DMS153 treated with DMSO at 0.1 percent for 48 hours (cell line): ENCODE results near the gene ANKRD55.
"Not testable (repeated sequence)": the region's sequence is repeated elsewhere in the genome, so short reads cannot be mapped to it uniquely, and the experiment has no call there.

Experiments used
- DNase-seq: peaks from one replicate; lab custom pipeline; 2025; ENCODE audit not compliant: unreplicated experiment; lab: John Stamatoyannopoulos, UW

ANKRD55 gene

DNA sequence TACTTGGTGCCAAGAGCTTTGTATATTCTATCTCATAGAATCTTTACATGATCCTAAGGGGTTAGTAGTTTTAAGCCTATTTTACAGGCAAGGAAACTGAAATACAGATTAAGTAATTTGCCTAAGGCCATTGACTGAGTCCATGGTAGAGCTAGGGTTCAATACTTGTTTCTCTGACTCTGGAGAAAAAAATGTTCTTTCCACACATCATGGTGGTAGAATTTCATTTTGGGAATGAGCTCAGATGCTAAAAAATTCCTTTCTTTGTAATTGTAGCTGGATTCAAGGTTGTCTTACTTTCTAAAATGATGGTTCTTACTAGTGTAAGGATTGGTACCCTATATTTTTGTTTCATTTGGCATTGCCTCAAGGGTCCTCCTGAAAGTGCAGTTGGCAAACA lies 86.0 kb downstream of the ANKRD55 start:
- no peak for DNase-seq

DNA sequence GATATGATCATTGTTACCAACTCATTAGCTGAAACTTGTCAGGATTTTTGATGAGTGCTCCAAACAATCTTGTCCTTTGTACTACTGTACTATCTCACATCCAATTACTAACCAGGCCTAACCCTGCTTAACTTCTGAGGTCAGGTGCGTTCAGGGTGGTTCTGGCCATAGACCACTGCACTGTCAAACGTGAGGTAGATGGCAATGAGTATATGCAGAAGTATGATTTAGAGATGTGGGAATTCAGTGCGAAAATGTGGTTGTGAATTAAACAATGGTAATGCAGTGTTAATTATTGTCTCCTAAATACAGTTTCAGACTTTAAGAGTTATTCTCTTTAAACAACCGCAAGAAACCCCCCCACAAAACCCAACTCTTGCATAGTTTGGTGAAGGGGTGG lies 86.5 kb downstream of the ANKRD55 start:
- DNase-seq, result no peak

DNA sequence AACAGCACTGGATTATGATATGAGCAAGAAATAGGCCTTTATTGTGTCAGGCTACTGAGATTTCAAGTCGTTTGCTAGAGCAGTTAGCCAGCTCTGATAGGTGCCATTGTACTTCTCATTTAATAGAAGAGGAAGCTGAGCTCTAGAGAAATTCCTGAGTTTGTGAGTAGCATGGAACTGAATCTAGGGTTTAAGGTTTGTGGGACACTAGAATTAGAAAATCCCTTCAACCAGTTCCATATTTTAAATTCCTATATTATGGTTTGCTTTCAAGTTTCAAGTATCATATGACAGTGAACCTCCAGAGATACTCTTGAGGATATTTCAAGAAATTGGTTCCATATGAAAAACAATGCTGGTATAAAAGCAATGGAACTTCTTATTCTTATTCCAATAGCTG lies 87.6 kb downstream of the ANKRD55 start:
- no peak for DNase-seq

DNA sequence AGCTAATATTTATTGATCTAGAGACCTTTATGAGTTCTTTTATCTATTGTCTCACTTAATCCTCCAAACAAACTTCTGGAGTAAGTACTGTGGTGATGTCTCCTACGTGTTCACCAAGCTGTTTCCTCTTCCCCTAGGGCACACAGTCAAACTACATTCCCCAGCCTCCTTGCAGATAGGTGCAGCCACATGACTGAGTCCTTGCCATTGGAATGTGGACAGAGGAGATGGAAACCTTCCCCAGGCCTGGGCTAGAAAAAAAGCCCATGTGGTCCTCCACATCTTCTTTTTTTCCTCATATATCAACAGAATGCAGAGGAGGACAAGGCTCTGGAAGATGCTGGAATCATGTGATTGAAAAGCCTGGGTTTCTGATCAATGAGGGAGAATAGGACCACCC lies 88.0 kb downstream of the ANKRD55 start:
- DNase-seq, result no peak

DNA sequence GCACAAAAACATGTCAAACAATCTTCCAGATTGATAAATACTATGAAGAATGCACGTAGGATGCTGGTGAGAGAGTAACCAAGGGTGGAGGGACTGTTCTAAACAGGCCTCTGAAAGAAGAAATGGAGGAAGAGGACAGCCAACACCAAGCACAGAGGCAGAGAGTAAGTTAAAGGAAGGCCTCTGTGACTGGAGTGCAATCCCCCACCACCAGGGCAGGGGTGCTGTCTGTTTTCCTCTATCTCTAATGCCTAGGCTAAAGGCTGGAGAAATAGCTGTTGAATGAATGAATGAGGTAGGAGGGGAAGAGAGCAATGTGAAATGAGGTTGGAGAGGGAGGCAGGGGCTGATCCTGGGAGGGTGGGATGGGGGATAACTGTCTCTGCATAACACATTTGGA lies 88.9 kb downstream of the ANKRD55 start:
- no peak for DNase-seq

DNA sequence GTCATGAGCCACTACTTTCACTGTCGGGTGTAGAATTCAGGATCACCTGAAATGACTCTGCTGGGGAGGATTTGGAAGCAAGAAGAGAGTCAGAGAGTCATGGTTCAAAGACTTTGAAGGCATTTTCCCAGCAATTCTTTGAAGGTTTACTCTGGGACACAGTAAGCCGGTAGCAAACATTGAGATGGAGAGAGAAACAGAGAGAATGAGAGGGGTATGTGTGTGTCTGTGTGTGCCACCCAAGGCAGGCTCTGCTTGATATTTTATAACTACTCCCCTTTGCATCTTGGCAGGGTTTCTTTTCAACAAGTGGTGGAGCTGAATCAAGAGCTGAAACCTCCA lies 89.8 kb downstream of the ANKRD55 start:
- DNase-seq, result no peak

DNA sequence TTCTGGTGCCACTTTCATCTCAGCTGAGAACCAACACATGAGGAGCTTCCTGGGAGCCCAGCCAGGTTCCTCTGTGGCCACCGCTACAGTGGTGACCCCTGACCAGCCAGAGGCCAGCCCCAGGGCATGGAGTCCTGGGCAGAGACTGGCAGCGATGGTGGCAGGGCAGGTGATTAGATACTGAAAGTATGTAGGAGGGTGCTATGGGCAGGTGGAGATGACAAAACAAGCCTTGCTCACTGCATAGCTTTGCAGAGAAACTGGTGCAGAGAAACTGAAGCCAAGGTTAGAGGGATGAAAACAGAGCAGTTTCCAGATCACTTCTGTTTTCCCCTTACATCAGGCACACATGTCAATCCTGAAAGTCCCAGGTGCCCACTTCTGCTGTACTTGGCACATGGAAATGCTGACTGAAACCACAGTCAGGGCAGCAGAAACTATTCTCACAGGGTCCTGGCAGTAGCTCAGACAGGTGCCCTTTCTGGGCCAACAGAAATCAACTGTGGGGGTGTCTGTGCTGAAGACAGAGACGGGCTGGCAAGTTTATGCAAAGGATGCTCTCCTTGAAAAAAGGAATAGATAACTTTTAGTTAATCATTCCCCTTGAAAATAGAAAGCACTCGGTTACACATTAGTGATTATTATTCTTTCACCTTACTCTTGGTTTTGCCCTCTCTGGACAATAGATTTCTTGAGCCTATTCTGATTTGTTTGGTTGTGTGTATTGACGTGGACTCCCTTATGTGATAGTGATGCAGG lies 90.3 kb downstream of the ANKRD55 start:
- no peak for DNase-seq

DNA sequence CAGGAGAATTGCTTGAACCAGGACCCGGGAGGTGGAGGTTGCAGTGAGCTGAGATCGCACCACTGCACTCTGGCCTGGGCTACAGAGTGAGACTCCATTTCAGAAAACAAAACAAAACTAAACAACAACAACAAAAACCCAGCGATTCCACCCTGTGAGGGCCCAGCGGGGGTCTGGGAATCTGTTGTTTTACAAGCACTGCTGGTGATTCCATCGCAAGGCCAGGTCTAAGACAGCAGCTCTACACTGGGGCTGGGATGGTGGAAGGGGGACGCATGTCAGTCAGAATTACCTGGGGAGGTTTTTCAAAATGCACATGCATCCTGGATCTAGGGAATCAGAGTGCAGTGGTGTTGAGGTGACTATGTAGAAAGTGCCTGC lies 90.9 kb downstream of the ANKRD55 start:
- DNase-seq, result no peak

DNA sequence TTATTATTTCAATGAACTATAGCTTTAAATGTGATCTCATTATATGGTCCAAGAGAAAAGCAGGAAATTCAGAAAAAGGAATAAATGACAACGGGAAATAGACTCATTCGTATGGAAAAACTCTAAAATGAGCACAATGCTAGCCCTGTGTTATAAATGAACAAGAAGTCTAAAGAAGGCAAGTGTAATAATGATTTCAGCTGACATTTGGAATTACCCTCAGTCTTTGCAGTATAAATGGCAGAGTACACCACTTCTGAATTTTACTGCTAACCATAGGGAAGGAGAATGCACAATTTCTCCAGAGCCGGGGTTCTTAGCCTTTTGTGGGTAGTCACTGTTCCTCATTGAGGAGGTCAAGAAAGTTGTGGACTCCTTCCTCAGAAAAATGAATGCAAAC lies 93.1 kb downstream of the ANKRD55 start:
- no peak for DNase-seq

DNA sequence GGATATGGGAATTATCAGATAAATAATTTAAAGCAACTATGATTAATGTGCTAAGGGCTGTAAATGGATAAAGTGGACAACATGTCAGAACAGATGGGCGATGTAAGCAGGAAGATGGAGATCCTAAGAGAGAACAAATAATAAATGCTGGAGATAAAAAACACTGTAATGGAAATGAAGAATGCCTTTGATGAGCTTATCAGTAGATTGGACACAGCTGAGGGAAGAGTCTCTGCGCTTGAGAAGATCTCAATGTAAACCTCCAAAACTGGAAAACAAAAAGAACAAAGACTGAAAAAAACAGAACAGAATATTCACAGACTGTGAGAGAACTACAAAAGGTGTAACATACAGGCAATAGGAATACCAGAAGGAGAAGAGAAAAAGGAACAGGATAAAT lies 102.5 kb downstream of the ANKRD55 start:
- DNase-seq, result no peak

DNA sequence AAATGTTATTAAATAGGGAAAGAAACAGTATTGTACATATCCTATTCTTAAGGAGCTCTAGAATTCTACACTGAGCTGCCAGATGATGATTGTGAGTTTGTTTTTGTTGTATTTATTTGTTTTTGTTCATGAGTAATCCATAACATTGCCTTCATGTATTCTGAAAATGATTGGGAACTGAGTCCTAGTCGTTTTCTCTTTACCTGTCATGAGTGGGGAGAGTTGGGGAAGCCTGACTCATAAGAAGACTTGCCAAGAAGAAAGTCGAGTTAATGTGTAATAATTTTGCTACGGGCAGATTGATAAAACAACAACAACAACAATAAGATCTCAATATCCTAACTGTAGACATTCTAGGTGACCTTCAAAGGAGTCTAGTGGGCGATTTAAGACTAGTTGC lies 103.8 kb downstream of the ANKRD55 start:
- no peak for DNase-seq

DNA sequence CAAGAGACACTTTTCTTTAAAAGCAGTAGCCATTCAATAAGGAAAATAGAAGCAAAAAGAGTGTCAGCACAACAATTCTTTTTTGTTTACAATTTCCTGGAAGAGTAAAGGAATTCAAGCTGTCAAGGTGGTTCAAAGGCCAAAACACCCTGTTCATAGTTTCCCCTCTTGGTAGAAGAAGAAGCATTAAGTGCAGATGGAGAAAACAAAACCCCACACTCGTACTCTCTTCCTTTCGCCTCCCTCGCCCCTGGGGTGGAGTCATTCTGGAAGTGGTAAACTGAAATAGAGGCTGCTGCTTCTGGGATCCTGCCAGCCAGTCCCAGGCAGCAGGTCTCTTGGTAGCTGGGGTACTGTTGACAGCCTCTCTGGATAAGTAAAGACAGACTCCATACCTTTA lies 105.0 kb downstream of the ANKRD55 start:
- DNase-seq, result no peak

DNA sequence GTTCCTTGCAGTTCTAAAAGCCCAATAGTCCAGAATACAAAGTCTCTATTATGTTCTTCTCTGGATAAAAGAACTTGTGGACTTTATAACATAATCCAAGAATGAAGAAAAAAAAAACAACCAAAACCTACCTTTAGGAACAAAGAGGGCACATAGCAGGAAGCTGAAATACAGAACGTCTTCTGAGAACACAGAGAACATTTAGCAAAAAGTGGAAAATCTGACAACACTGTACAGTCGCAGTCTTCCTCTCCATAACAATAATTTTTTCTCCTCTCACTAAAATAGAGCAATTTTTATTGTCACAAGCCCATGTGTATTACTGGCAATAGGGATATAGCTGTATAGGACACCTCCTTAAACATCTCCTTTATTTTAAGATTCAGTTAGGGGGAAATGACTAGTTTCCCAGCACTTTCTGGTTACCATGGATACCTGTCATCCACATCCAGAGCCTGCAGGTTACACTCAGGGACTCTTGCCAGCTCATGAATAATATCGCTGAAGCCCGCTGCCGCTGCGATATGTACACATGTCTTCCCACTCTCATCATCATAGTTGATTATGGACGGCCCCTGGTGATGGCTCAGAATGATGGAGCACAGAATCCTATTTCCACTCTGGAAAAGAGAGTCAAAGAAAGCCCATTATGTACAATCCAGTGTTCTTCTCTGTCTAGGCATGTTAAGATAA lies 106.5 kb downstream of the ANKRD55 start:
- no peak for DNase-seq

DNA sequence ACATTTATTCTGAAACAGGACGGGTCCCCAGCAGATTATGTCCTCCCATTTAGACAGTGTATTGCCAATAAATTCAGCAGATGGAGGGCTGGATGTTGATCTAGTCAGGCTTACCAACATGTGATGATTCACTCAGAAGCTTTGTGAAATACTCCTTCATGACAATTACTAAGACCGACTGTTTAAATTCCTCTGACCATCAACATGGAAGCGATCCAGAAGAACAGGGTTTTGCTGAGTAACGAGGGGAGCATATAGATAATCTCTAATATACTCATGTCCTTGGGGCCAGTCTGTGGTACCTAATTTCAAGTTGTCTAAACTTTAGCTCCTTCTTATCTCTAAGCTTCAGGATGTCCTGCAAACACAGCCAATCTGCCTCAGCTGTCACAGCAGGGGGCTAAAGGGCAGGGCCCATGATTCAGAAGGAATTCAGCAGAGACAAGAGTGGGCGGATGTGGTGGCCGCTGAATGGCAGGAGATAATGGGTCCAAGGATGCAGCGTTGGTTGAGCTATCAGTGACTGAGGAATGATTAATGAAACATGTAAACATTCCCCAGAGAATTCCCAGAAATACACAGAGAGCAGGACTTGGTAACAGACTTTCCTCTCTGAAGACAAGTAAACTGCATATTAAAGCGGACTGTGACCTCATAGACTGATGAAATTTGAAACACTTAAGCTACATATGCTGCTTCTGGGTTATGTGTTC lies 109.4 kb downstream of the ANKRD55 start:
- no peak for DNase-seq

DNA sequence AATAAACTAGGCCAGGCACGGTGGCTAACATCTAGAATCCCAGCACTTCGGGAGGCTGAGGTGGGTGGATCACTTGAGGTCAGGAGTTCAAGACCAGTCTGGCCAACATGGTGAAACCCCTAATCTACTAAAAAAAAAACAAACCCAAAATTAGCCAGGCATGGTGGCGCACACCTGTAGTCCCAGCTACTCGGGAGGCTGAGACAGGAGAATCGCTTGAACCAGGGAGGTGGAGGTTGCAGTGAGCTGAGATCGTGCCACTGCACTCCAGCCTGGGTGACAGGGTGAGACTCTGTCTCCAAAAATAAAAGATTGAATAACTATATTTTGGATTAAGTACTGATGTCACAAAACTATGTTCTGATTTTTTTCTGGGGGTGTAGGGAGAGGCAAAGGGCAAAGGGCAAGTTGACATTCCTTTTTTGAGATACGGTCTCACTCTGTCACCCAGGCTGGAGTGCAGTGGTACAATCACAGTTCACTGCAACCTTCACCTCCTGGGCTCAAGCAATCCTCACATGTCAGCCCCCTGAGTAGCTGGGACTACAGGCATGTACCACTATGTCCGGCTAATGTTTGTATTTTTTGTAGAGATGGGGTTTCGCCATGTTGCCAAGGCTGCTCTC lies 110.7 kb downstream of the ANKRD55 start:
- DNase-seq, result not testable (repeated sequence)

DNA sequence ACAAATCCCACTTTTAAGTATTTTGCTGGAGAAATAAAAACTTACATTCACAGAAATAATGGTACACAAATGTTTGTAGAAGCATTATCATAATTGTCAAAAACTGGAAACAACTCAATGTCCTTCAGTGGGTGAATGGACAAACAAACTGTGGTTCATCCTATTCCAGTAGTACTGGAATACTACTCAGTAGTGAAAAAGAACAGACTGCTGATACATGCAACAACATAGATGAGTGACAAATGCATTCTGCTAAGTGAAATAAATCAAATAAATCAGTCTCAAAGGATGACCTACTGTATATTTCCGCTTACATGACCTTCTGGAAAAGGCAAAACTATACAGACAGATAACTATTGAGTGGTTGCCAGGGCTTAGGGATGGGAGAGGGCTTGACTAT lies 114.1 kb downstream of the ANKRD55 start:
- no peak for DNase-seq

DNA sequence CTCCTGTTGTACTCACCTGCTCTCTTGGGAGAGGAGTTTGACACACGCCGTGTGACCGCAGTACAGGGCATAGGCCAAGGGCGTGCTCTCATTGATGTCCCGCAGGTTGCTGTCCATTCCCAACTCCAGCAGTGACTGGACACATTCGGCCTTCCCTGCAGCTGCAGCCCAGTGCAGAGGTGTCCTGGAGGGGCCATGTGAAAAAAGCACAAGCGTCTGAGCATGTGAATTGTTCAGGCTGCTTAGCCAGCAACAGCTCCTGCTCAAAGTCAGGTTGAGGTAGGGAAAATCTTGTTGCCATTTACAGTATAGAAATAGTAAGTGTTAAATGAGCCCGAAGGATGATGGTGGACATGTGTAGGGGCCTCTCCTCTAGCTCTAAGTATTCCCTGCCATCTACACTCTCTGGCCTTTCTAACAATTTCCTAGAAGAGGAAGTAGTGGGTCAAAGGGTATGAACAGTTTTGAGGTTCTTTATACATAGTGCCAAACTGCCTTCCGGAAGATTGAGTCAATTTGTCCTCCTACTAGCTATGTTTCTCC lies 116.5 kb downstream of the ANKRD55 start:
- no peak for DNase-seq

DNA sequence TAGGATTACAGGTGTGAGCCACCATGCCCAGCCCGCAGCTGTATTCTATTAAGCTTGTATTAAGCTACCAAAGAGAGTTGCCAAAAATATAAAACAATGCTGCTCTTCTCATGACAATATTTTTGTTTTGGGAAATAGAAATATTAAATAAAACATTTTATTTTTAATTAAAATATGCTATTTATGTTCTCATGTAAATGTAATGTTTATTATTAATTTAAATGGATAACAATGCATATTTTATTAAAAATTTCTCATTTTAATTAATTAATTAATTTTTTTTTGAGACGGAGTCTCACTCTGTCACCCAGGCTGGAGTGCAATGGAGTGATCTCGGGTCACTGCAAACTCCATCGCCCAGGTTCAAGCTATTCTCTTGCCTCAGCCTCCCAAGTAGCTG lies 117.5 kb downstream of the ANKRD55 start:
- DNase-seq, result no peak

DNA sequence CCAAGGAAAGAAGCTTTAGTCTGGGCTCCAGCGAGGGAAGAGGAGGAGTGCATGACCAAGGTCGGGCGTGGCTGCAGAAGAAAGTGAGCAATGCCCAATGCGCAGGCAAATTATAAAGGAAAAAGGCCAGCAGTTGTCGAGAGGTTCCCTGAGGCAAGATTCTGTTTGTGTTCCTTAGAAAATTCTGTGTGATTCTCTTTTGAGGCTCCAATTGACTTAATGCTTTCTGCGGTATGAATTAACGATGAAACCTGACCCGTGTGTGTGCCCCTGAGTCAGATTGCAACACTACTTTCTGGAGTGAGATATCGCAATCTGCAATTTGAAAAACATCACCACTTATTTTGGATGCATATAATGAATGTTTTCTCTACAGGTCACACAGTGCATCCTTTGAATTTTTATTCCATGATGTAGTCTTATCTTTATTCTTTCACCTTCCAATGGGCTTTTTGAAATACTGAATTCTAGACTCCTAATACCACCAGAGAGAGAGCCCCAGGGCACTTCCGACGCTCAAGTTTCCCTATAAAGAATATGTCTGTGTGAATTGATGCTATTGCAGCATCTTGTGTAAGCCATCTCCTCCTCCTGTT lies 120.5 kb downstream of the ANKRD55 start:
- no peak for DNase-seq

DNA sequence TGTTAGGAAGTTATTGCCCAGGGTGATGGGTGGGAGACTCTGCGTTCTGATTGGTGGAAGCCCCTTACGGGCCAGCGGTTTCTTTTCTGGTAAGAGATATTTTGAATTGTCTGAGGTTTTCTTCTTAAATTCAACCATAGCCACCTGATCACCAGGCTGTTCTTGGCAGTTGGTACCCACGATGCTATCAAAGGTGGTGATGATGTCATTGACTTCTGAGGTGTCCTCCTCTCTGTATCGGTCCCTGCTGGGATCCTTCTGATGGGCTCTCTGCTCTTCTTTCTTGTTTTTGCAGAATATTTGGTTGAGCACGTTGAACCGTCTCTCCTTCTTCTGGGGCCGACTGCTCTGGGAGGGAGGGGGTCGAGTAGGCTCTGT lies 121.7 kb downstream of the ANKRD55 start:
- DNase-seq, result no peak

DNA sequence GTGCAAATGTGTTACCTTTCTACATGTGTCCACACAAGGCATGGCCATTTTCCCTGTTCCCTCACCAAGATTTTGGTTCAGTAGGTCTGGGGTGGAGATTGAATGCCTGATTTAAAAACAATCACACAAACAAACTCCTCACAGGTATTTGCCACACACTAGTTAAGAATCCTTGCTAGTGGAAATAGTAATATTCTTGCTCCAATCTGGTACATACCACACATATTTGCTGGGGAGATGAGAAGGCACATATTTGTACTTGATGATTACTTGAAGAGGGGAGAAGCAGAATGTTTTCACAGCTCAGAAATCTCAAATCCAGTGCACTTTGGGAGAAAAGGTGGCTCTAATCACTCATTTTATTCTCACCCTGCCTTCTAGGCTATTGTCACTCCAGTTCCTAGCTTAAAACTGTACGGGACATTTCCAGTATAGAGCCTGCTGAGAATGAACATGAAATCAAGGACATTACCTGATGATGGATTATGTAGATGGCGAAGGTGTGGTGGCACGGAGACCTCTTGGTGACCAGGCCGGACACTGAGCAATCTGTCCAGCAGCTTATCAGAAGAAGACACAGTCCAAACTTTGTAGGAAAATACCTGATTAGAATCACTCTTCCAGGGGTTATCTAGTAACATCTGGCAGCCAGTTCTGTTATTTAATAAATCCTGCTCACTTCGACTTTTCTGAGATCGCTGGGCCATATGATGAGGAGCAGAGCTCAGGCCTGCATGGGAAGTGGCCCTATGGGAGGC lies 122.3 kb downstream of the ANKRD55 start:
- no peak for DNase-seq
